ENCODE data around the gene SLC9A8.

- TF ChIP-seq CTCF (IDR thresholded peaks at IDR 0.05) (no peak), POLR2A (IDR thresholded peaks at IDR 0.05) (no peak)
Measured at GRCh38 chr20:49890471-49891361, 78.1 kb downstream of the SLC9A8 start.

Data from adrenal gland (tissue), 5 donors.